HG02571 (cell line): ENCODE measurements around the gene AADACL4.

Experiments used
- ATAC-seq: cut with Tn5 transposase; IDR thresholded peaks from one replicate; pipeline ENCODE4 v1.9.1; 2021; ENCODE audit warnings: mild to moderate bottlenecking, moderate library complexity; ENCODE audit not compliant: unreplicated experiment

AADACL4 gene

GRCh38 chr1:12643785-12644184 is at the start of gene AADACL4:
Gene AADACL4, plus strand, starts transcription at chr1:12644085. Its CDS starts 462 bp downstream, at chr1:12644547.
- no peak for ATAC-seq

- no peak for ATAC-seq
Observed at GRCh38 chr1:12594490-12594889, 49.4 kb upstream of the AADACL4 start.

GRCh38 chr1:12594966-12595756 is 48.7 kb upstream of the AADACL4 start:
- no peak for ATAC-seq

- no peak for ATAC-seq
Observed at GRCh38 chr1:12595757-12596006, 48.2 kb upstream of the AADACL4 start.

GRCh38 chr1:12596007-12596821 is 47.7 kb upstream of the AADACL4 start:
- no peak for ATAC-seq

GRCh38 chr1:12597792-12598191 is 46.1 kb upstream of the AADACL4 start:
- no peak for ATAC-seq

GRCh38 chr1:12598974-12599373 is 44.9 kb upstream of the AADACL4 start:
- no peak for ATAC-seq

- no peak for ATAC-seq
Observed at GRCh38 chr1:12599657-12600056, 44.2 kb upstream of the AADACL4 start.

GRCh38 chr1:12600335-12600734 is 43.5 kb upstream of the AADACL4 start:
- ATAC-seq: no peak

GRCh38 chr1:12600880-12601633 is 42.8 kb upstream of the AADACL4 start:
- no peak for ATAC-seq

- no peak for ATAC-seq
Observed at GRCh38 chr1:12601700-12602658, 41.9 kb upstream of the AADACL4 start.

- ATAC-seq: no peak
Observed at GRCh38 chr1:12602659-12603024, 41.2 kb upstream of the AADACL4 start.

GRCh38 chr1:12603224-12603623 is 40.7 kb upstream of the AADACL4 start:
- no peak for ATAC-seq

GRCh38 chr1:12604114-12604874 is 39.6 kb upstream of the AADACL4 start:
- no peak for ATAC-seq

- no peak for ATAC-seq
Observed at GRCh38 chr1:12604986-12605385, 38.9 kb upstream of the AADACL4 start.

- no peak for ATAC-seq
Observed at GRCh38 chr1:12607263-12607662, 36.6 kb upstream of the AADACL4 start.

GRCh38 chr1:12608311-12608957 is 35.5 kb upstream of the AADACL4 start:
- no peak for ATAC-seq

- no peak for ATAC-seq
Observed at GRCh38 chr1:12609469-12610003, 34.3 kb upstream of the AADACL4 start.

- ATAC-seq: no peak
Observed at GRCh38 chr1:12610305-12610935, 33.5 kb upstream of the AADACL4 start.
